Muscle layer of duodenum (tissue), 2 donors: ENCODE results near the gene MMP10.

Experiments
- H3K27ac ChIP-seq: one replicate; pipeline ENCODE4 v1.7.0; 2013; ENCODE audit warnings: mild to moderate bottlenecking, low read length
- H3K27me3 ChIP-seq: one replicate; pipeline ENCODE4 v1.7.0; 2013; ENCODE audit warnings: low read depth, mild to moderate bottlenecking, control low read depth, low read length
- H3K36me3 ChIP-seq, 2 donors: one replicate each; pipeline ENCODE4 v1.7.0; 2013; ENCODE audit warnings: low read length in 2 of 2, control low read depth in 1 of 2, mild to moderate bottlenecking in 1 of 2; ENCODE audit not compliant: insufficient read depth in 2 of 2, control insufficient read depth in 1 of 2
- H3K4me1 ChIP-seq, 2 donors: one replicate each; pipeline ENCODE4 v1.7.0; 2013; ENCODE audit warnings: low read length in 2 of 2, mild to moderate bottlenecking in 2 of 2, control low read depth in 1 of 2, moderate library complexity in 1 of 2; ENCODE audit not compliant: insufficient read depth in 2 of 2, control insufficient read depth in 1 of 2
- H3K4me3 ChIP-seq, 2 donors: one replicate each; pipeline ENCODE4 v1.7.0; 2013; ENCODE audit warnings: low read length in 2 of 2, low read depth in 1 of 2, mild to moderate bottlenecking in 1 of 2
- H3K9me3 ChIP-seq, 2 donors: one replicate each; pipeline ENCODE4 v1.7.0; 2013; ENCODE audit warnings: low read length in 2 of 2, control low read depth in 1 of 2, mild to moderate bottlenecking in 1 of 2; ENCODE audit not compliant: control insufficient read depth in 1 of 2
- donor health status: healthy.

MMP10 gene

GRCh38 chr11:102722821-102723220 is 57.6 kb downstream of the MMP10 start:
- Histone ChIP-seq H3K27ac (no peak overlapping the region), H3K27me3 (no peaks in the 10 kb centered on the region), H3K4me3 (no peak overlapping the region), H3K4me1 (no peaks in the 10 kb centered on the region), H3K9me3 (peaks cover 0 to 4% of the 10 kb centered on the region in 2 donors), H3K36me3 (no peaks in the 10 kb centered on the region)
